MV-4-11 (cell line): ENCODE measurements around the gene ARVCF.

Source experiments
- DNase-seq: peaks from one replicate; lab custom pipeline; 2025; lab: John Stamatoyannopoulos, UW

The ARVCF gene

GRCh38 chr22:20053407-20054033, 36.9 kb upstream of the ARVCF start:
- DNase-seq = no peak

GRCh38 chr22:20052309-20053259, 36.0 kb upstream of the ARVCF start:
- no peak for DNase-seq

GRCh38 chr22:20051927-20052308, 35.3 kb upstream of the ARVCF start:
- DNase-seq = no peak

- no peak for DNase-seq
Observed at GRCh38 chr22:20046730-20047129, 30.1 kb upstream of the ARVCF start.

GRCh38 chr22:20044495-20045151, 28.0 kb upstream of the ARVCF start:
- no peak for DNase-seq

GRCh38 chr22:20043997-20044342, 27.3 kb upstream of the ARVCF start:
- no peak for DNase-seq

- no peak for DNase-seq
Observed at GRCh38 chr22:20043057-20043996, 26.7 kb upstream of the ARVCF start.

- DNase-seq = no peak
Observed at GRCh38 chr22:20040327-20041200, 23.9 kb upstream of the ARVCF start.

GRCh38 chr22:20039683-20040325, 23.2 kb upstream of the ARVCF start:
- DNase-seq = no peak

- DNase-seq = no peak
Observed at GRCh38 chr22:20038574-20038973, 22.0 kb upstream of the ARVCF start.

GRCh38 chr22:20037419-20037818, 20.8 kb upstream of the ARVCF start:
- no peak for DNase-seq

- DNase-seq = no peak
Observed at GRCh38 chr22:20036535-20037392, 20.1 kb upstream of the ARVCF start.

- DNase-seq = no peak
Observed at GRCh38 chr22:20036084-20036482, 19.5 kb upstream of the ARVCF start.

GRCh38 chr22:20035375-20036083, 18.9 kb upstream of the ARVCF start:
- no peak for DNase-seq

GRCh38 chr22:20034143-20034542, 17.5 kb upstream of the ARVCF start:
- no peak for DNase-seq

GRCh38 chr22:20033045-20033706, 16.6 kb upstream of the ARVCF start:
- DNase-seq = no peak

GRCh38 chr22:20032407-20032991, 15.9 kb upstream of the ARVCF start:
- no peak for DNase-seq
